Measurements from ENCODE around the gene MREG.

DNA sequence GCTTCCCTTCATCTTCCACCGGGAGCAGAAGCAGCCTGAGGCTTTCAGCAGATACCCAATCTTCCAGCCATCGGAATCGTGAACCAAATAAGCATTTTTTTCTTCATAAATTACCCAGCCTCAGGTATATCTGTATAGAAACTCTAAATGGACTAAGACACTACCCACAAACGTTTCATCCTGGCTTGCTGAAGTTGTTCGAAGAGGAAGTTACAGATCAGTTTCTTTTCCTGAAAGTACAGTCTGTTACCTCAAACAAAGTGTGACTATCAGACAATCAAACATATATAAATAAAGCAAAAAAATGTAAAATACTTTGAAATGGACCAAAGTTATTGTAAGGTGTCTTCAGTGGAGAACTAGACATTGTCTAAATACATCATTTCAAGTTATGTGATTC lies 97.9 kb downstream of the MREG start:
- TF ChIP-seq EP300 (IDR thresholded peaks at IDR 0.05) (no peak), CTCF (IDR thresholded peaks at IDR 0.05) (no peak), POLR2A (IDR thresholded peaks at IDR 0.05) (no peak)
